ENCODE data around the gene GIMAP2. TPM values are rescaled to one million over a fixed set of nuclear protein-coding genes. Genes with fewer than 3 reads are reported as not detected.
"Not testable (repeated sequence)": the region's sequence is repeated elsewhere in the genome, so short reads cannot be mapped to it uniquely, and the experiment has no call there.

Gene GIMAP2
- not detected in 2 replicates for polyA plus RNA-seq (2014; cell fraction: cytosol; rRNA removed)
- not detected in 2 replicates for polyA plus RNA-seq (2014; cell fraction: nucleus; rRNA removed)

GRCh38 chr7:150685219-150686029 is at the start of gene GIMAP2:
Gene GIMAP2 (plus strand): TSS chr7:150685706. CDS start chr7:150687060, 1,354 bp downstream.
- no peak for DNase-seq (ENCODE audit: low spot score)

- no peak for DNase-seq (ENCODE audit: low spot score)
Observed at GRCh38 chr7:150641854-150642253, 43.7 kb upstream of the GIMAP2 start.

GRCh38 chr7:150642926-150643325 is 42.6 kb upstream of the GIMAP2 start:
- no peak for DNase-seq (ENCODE audit: low spot score)

GRCh38 chr7:150645259-150646020 is 40.1 kb upstream of the GIMAP2 start:
- DNase-seq (ENCODE audit: low spot score) = no peak

- DNase-seq (ENCODE audit: low spot score) = no peak
Observed at GRCh38 chr7:150648353-150649079, 37.0 kb upstream of the GIMAP2 start.

- no peak for DNase-seq (ENCODE audit: low spot score)
Observed at GRCh38 chr7:150649080-150649385, 36.5 kb upstream of the GIMAP2 start.

- DNase-seq (ENCODE audit: low spot score) = no peak
Observed at GRCh38 chr7:150654692-150655091, 30.8 kb upstream of the GIMAP2 start.

- DNase-seq (ENCODE audit: low spot score) = no peak
Observed at GRCh38 chr7:150656047-150656446, 29.5 kb upstream of the GIMAP2 start.

GRCh38 chr7:150657526-150657925 is 28.0 kb upstream of the GIMAP2 start:
- DNase-seq (ENCODE audit: low spot score) = no peak

GRCh38 chr7:150660939-150661613 is 24.4 kb upstream of the GIMAP2 start:
- DNase-seq (ENCODE audit: low spot score) = no peak

GRCh38 chr7:150662821-150663220 is 22.7 kb upstream of the GIMAP2 start:
- not testable (repeated sequence) for DNase-seq (ENCODE audit: low spot score)

- DNase-seq (ENCODE audit: low spot score) = no peak
Observed at GRCh38 chr7:150663802-150664494, 21.6 kb upstream of the GIMAP2 start.

- DNase-seq (ENCODE audit: low spot score) = no peak
Observed at GRCh38 chr7:150665089-150665748, 20.3 kb upstream of the GIMAP2 start.

- DNase-seq (ENCODE audit: low spot score) = no peak
Observed at GRCh38 chr7:150665896-150666295, 19.6 kb upstream of the GIMAP2 start.

- no peak for DNase-seq (ENCODE audit: low spot score)
Observed at GRCh38 chr7:150666412-150666811, 19.1 kb upstream of the GIMAP2 start.

GRCh38 chr7:150668472-150668911 is 17.0 kb upstream of the GIMAP2 start:
- no peak for DNase-seq (ENCODE audit: low spot score)

- DNase-seq (ENCODE audit: low spot score) = no peak
Observed at GRCh38 chr7:150668977-150669376, 16.5 kb upstream of the GIMAP2 start.

- DNase-seq (ENCODE audit: low spot score) = not testable (repeated sequence)
Observed at GRCh38 chr7:150671798-150672585, 13.5 kb upstream of the GIMAP2 start.

- no peak for DNase-seq (ENCODE audit: low spot score)
Observed at GRCh38 chr7:150675714-150676113, 9.8 kb upstream of the GIMAP2 start.
